Stimulated activated CD8-positive, alpha-beta memory T cell treated with anti-CD3 and anti-CD28 coated beads, Interleukin-15, amount 100 ng/mL, for 48 hours (primary cell): ENCODE data around the gene SMIM21.

ENCODE experiments used
- DNase-seq, 2 donors: peaks; one replicate each; pipeline ENCODE4 v3.0.0-alpha.2; 2020; ENCODE audit warnings: low read depth in 2 of 2

Gene SMIM21

DNA sequence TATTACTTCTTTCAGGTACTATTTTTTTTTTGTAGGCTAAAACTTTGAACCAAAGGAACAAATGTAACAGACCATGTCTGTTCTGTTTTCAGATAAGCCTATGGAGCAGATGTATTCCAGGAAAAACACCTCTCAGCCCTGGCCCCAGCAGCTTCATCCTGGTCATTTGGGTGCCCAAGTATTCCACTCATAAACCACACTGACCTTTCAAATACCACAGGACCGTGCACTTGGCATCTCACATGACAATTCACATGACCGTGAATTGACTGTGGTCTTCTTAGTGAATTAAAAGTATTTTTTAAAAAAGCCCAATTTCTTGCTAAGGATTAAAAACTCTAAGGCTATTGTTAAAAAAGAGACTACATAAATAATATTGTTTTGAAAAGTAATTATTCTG is 50.2 kb downstream of the SMIM21 start:
- no peak for DNase-seq

DNA sequence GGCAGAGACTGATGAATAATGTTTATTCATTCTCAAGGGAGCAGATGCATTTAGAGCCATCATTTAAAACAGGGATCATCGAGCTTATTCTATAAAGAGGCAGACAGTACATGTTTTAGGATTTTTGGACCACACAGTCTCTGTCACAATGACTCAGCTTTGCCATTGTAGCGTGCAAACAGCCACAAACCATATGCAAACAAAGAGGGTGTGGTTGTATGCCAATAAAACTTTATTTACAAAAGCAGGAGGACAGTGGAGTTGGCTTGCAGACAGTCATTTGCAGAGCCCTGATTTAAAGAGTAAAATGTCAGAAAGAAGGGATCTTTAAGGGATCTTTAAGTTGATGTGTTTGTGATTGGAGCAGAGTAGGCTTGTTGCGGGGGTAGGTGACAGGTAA is 51.5 kb downstream of the SMIM21 start:
- DNase-seq: no peak

DNA sequence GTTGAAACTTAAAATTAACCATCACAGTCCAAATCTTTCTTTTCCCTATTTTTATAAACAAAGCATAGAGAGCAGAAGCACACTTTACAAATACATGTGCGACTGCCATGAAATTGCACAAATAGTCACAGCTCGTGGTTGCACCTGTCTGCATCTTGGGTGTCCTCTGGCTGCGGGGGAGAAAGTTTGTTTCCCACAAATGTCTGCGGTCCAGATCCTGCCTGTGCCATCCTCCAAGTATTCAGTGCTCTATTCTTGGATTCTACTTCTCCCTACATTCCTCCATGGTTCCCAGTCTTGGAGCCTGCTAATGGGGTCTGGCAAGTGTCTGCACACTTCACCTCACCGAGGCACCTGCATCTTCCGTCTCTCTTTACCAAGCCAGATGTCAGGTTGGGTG is 52.2 kb downstream of the SMIM21 start:
- DNase-seq: no peak

- DNase-seq: no peak
These were observed 53.0 kb downstream of the SMIM21 start for GRCh38 chr18:75374466-75374865.

DNA sequence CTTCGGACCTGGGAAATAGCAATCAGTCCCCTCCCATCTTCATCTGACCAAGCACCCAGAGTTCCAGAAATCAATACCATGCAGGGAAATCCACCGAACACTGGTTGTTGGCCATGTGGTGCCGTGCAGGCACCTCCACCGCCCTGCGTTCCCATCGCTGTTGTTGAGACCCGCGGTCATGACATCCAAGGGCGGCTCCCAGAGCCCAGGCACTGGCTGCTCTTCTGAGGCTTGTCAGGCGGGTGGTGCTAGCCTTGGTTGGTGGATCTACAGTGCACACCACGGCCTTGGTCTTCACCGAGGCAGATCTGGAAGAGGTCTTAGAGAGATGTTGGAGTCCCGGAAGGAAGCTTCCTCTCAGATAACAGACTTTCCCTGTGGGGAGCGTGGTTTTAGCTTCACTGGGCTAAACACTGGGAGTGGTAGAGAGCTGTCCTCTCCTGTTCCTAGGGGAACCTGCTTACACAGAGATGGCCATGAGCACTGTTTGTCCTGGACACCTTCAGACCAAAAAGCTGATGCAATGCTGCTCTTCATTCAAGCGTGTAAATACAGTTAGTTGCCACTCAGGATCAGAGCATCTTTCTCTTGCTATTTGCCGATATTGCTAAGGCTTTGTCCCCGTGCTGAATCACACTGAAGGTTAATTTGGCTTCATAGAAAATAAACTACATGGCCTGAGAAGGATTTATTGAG is 58.3 kb downstream of the SMIM21 start:
- no peak for DNase-seq

DNA sequence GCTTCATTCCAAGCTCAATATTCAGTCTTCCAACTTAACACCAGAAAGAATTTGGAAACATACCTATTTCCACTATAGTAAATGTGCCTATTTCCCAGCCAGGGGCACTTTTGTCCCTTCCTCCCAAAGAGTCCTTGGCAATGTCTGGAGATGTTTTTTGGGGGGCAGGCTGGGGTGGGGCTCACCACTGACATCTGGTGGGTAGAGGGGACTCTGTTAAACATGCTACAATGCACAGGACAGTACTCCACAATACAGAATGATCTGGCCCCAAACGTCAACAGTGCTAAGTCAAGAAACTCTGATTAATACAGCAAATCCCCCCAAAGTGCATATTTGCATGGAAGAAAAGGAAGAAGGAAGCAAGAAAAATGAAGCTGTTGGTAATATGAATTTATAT is 61.7 kb downstream of the SMIM21 start:
- no peak for DNase-seq

- no peak for DNase-seq
These were observed 62.3 kb downstream of the SMIM21 start for GRCh38 chr18:75365254-75365629.

- DNase-seq: no peak
These were observed 62.8 kb downstream of the SMIM21 start for GRCh38 chr18:75364512-75365253.

- no peak for DNase-seq
These were observed 63.9 kb downstream of the SMIM21 start for GRCh38 chr18:75363446-75364225.

GRCh38 chr18:75362435-75362834 is 65.1 kb downstream of the SMIM21 start:
- no peak for DNase-seq

- DNase-seq: no peak
These were observed 66.6 kb downstream of the SMIM21 start for GRCh38 chr18:75360941-75361340.

- DNase-seq: no peak
These were observed 67.3 kb downstream of the SMIM21 start for GRCh38 chr18:75360215-75360614.
